ENCODE measurements around the gene TMED6.
"Not testable (repeated sequence)": the region's sequence is repeated elsewhere in the genome, so short reads cannot be mapped to it uniquely, and the experiment has no call there.

The TMED6 gene

GRCh38 chr16:69351309-69352027 is at the start of gene TMED6:
TSS of gene TMED6 (minus strand) at chr16:69351786. CDS start at chr16:69351753, 33 bp downstream.
- no peak for DNase-seq

GRCh38 chr16:69399361-69399760 is 47.8 kb upstream of the TMED6 start:
- no peak for DNase-seq

- DNase-seq: no peak
Measured at GRCh38 chr16:69397821-69398521, 46.4 kb upstream of the TMED6 start.

- peak; percentile 59 for DNase-seq
Measured at GRCh38 chr16:69396187-69397061, 44.8 kb upstream of the TMED6 start.

GRCh38 chr16:69395859-69396186 is 44.2 kb upstream of the TMED6 start:
- DNase-seq: no peak

- DNase-seq: no peak
Measured at GRCh38 chr16:69393898-69394849, 42.6 kb upstream of the TMED6 start.

- no peak for DNase-seq
Measured at GRCh38 chr16:69386596-69386995, 35.0 kb upstream of the TMED6 start.

- no peak for DNase-seq
Measured at GRCh38 chr16:69384974-69385373, 33.4 kb upstream of the TMED6 start.

GRCh38 chr16:69382421-69382820 is 30.8 kb upstream of the TMED6 start:
- no peak for DNase-seq

- no peak for DNase-seq
Measured at GRCh38 chr16:69381231-69381630, 29.6 kb upstream of the TMED6 start.

- DNase-seq: no peak
Measured at GRCh38 chr16:69378760-69379159, 27.2 kb upstream of the TMED6 start.

GRCh38 chr16:69378036-69378435 is 26.4 kb upstream of the TMED6 start:
- DNase-seq: no peak

GRCh38 chr16:69376393-69377059 is 24.9 kb upstream of the TMED6 start:
- DNase-seq: no peak

- no peak for DNase-seq
Measured at GRCh38 chr16:69373019-69373418, 21.4 kb upstream of the TMED6 start.

- DNase-seq: no peak
Measured at GRCh38 chr16:69371564-69371963, 20.0 kb upstream of the TMED6 start.

- DNase-seq: no peak
Measured at GRCh38 chr16:69368866-69369265, 17.3 kb upstream of the TMED6 start.

GRCh38 chr16:69367980-69368379 is 16.4 kb upstream of the TMED6 start:
- DNase-seq: no peak

- no peak for DNase-seq
Measured at GRCh38 chr16:69366431-69366830, 14.8 kb upstream of the TMED6 start.

- no peak for DNase-seq
Measured at GRCh38 chr16:69365901-69366300, 14.3 kb upstream of the TMED6 start.

- no peak for DNase-seq
Measured at GRCh38 chr16:69364088-69364487, 12.5 kb upstream of the TMED6 start.

GRCh38 chr16:69363281-69363717 is 11.7 kb upstream of the TMED6 start:
- no peak for DNase-seq

- not testable (repeated sequence) for DNase-seq
Measured at GRCh38 chr16:69360070-69360469, 8.5 kb upstream of the TMED6 start.

All from CD4-positive, alpha-beta T cell treated with Interferon gamma for 1 hour (primary cell).